K562 (cell line): ENCODE results near the gene ASB6. TPM values are rescaled to one million over a fixed set of nuclear protein-coding genes. Genes with fewer than 3 reads are reported as not detected.
A peak's percentile ranks its signal among the peaks of the same experiment; 100 is the strongest.

ENCODE experiments used
- CREBBP ChIP-seq: IDR thresholded peaks from one replicate; pipeline ENCODE4 v1.6.1; 2012; ENCODE audit warnings: low read depth, mild to moderate bottlenecking, control low read depth, inconsistent platforms, low read length
- E2F6 ChIP-seq, 2 experiments: IDR thresholded peaks; 2 replicates each; pipeline ENCODE4 v1.6.1; 2011; ENCODE audit warnings: borderline replicate concordance in 1 of 2, control low read depth in 1 of 2, low read depth in 1 of 2, low read length in 1 of 2, mild to moderate bottlenecking in 1 of 2, mixed read lengths in 1 of 2, moderate library complexity in 1 of 2; ENCODE audit not compliant: insufficient read depth in 1 of 2, insufficient read length in 1 of 2, poor library complexity in 1 of 2, severe bottlenecking in 1 of 2; ENCODE audit errors: extremely low read depth in 1 of 2
- EGR1 ChIP-seq: fragments of 450-650 bp; conservative IDR thresholded peaks from 2 replicates; pipeline ENCODE4 v1.6.1; 2017; ENCODE audit warnings: mild to moderate bottlenecking
- FOXJ3 ChIP-seq: sonication (generic); formaldehyde crosslinking; IDR thresholded peaks from 2 replicates; pipeline ENCODE4 v1.4.0; 2020; ENCODE audit warnings: mild to moderate bottlenecking, missing genetic modification reagents
- FOXM1 ChIP-seq, 2 experiments: fragments of 450-650 bp in 1 of 2; sonication (generic) in 1 of 2; formaldehyde crosslinking in 1 of 2; IDR thresholded peaks; 2 replicates each; pipeline versions ENCODE4 v1.6.1 to v1.9.0; 2017 to 2022; ENCODE audit warnings: low read depth in 2 of 2, mild to moderate bottlenecking in 2 of 2, missing genetic modification reagents in 1 of 2, moderate library complexity in 1 of 2
- HMG20A ChIP-seq: fragments of 450-650 bp; formaldehyde crosslinking; conservative IDR thresholded peaks from 2 replicates; pipeline ENCODE4 v1.4.0; 2020; ENCODE audit warnings: mild to moderate bottlenecking, mixed read lengths
- HNRNPUL1 ChIP-seq: fragments of 200-400 bp; formaldehyde crosslinking; IDR thresholded peaks from 2 replicates; pipeline ENCODE4 v1.6.1; 2017; ENCODE audit warnings: low read length
- KLF6 ChIP-seq: fragments of 250-450 bp; sonication (Bioruptor Pico); IDR thresholded peaks from 2 replicates; pipeline ENCODE4 v1.4.0; 2020; ENCODE audit warnings: mild to moderate bottlenecking, moderate library complexity, borderline replicate concordance
- LCOR ChIP-seq: sonication (generic); formaldehyde crosslinking; IDR thresholded peaks from 2 replicates; pipeline ENCODE4 v1.8.0; 2022; ENCODE audit warnings: mild to moderate bottlenecking, missing genetic modification reagents
- MAZ ChIP-seq, 2 experiments: fragments of 450-650 bp in 1 of 2; sonication (generic) in 1 of 2; formaldehyde crosslinking; IDR thresholded peaks in 1 of 2; conservative IDR thresholded peaks in 1 of 2; 2 replicates each; pipeline versions ENCODE4 v1.4.0 to v1.5.0; 2020; ENCODE audit warnings: mild to moderate bottlenecking in 1 of 2, missing genetic modification reagents in 1 of 2
- NCOA2 ChIP-seq, 2 experiments: fragments of 450-650 bp; IDR thresholded peaks; 2 replicates each; pipeline ENCODE4 v1.6.1; 2018; ENCODE audit warnings: mild to moderate bottlenecking in 2 of 2, moderate library complexity in 1 of 2; ENCODE audit not compliant: partially characterized antibody in 2 of 2
- POLR2AphosphoS2 ChIP-seq: IDR thresholded peaks from 2 replicates; pipeline ENCODE4 v1.6.1; 2012; ENCODE audit warnings: low read length, improper control_type of control experiment
- RNF2 ChIP-seq: sonication (generic); IDR thresholded peaks from 2 replicates; pipeline ENCODE4 v1.6.1; 2016
- SAFB ChIP-seq: fragments of 200-400 bp; formaldehyde crosslinking; IDR thresholded peaks from 2 replicates; pipeline ENCODE4 v1.6.1; 2017; ENCODE audit warnings: low read depth, low read length, borderline replicate concordance
- SMARCB1 ChIP-seq: IDR thresholded peaks from 2 replicates; pipeline ENCODE4 v1.6.1; 2011; ENCODE audit warnings: improper control_type of control experiment, low read depth; ENCODE audit not compliant: insufficient read length
- STAT5B ChIP-seq: fragments of 250-450 bp; sonication (Bioruptor Pico); IDR thresholded peaks from 2 replicates; pipeline ENCODE4 v1.8.0; 2021; ENCODE audit warnings: mild to moderate bottlenecking, inconsistent platforms
- THAP7 ChIP-seq: fragments of 250-450 bp; sonication (Bioruptor Pico); IDR thresholded peaks from 2 replicates; pipeline ENCODE4 v1.5.0; 2021
- ZBTB8A ChIP-seq: fragments of 450-650 bp; IDR thresholded peaks from 2 replicates; pipeline ENCODE4 v1.6.1; 2018; ENCODE audit warnings: mild to moderate bottlenecking, moderate library complexity; ENCODE audit not compliant: partially characterized antibody
- ZKSCAN3 ChIP-seq: fragments of 250-450 bp; sonication (Bioruptor Pico); IDR thresholded peaks from 2 replicates; pipeline ENCODE4 v1.4.0; 2020
- ZNF583 ChIP-seq: fragments of 250-450 bp; sonication (Bioruptor Pico); IDR thresholded peaks from 2 replicates; pipeline ENCODE4 v1.4.0; 2020
- ZNF696 ChIP-seq: fragments of 250-450 bp; sonication (Bioruptor Pico); conservative IDR thresholded peaks from 2 replicates; pipeline ENCODE4 v1.4.0; 2020; ENCODE audit warnings: mild to moderate bottlenecking, moderate library complexity
- ZNF76 ChIP-seq: fragments of 250-450 bp; sonication (Bioruptor Pico); IDR thresholded peaks from 2 replicates; pipeline ENCODE4 v1.4.0; 2020; ENCODE audit warnings: mild to moderate bottlenecking, moderate library complexity, borderline replicate concordance
- polyA plus RNA-seq, 8 experiments: library from polyadenylated mRNA; depleted of rRNA in 4 of 8; stranded (reverse) in 5 of 8; unstranded in 3 of 8; fragments of >200 nt; fragmentation: Nextera tagmentation in 2 of 8; fragmentation: Illumina TruSeq in 1 of 8; extraction: Ambion mirVana in 2 of 8; extraction: Trizol in 1 of 8; gene quantifications; 2 replicates each; pipeline versions ENCODE4 v1.2.1 to v1.2.3, GENCODE V29; 2011 to 2014; ENCODE audit warnings: inconsistent platforms in 1 of 8, missing spikeins in 1 of 8
- total RNA-seq, 7 experiments: library from RNA; depleted of rRNA in 6 of 7; stranded (reverse); fragments of >200 nt in 6 of 7; fragmentation: Illumina TruSeq in 2 of 7; extraction: Trizol in 2 of 7; gene quantifications; 2 replicates each; pipeline versions ENCODE4 v1.2.1 to v1.2.3, GENCODE V29; 2011 to 2021; ENCODE audit warnings: low replicate concordance in 1 of 7
- TF ChIP-seq, protein P1 (sequence below): IDR thresholded peaks from 2 replicates; pipeline ENCODE4 v1.6.1; 2011; ENCODE audit not compliant: insufficient read length; ENCODE audit errors: extremely low read depth

ASB6 gene
- total and polyA plus RNA-seq, 9 of the 15 experiments (the other 6 are each of a cell fraction or from before 2014, with no cell fraction given), result 0.92 to 17.8 (median 11.3) TPM

DNA sequence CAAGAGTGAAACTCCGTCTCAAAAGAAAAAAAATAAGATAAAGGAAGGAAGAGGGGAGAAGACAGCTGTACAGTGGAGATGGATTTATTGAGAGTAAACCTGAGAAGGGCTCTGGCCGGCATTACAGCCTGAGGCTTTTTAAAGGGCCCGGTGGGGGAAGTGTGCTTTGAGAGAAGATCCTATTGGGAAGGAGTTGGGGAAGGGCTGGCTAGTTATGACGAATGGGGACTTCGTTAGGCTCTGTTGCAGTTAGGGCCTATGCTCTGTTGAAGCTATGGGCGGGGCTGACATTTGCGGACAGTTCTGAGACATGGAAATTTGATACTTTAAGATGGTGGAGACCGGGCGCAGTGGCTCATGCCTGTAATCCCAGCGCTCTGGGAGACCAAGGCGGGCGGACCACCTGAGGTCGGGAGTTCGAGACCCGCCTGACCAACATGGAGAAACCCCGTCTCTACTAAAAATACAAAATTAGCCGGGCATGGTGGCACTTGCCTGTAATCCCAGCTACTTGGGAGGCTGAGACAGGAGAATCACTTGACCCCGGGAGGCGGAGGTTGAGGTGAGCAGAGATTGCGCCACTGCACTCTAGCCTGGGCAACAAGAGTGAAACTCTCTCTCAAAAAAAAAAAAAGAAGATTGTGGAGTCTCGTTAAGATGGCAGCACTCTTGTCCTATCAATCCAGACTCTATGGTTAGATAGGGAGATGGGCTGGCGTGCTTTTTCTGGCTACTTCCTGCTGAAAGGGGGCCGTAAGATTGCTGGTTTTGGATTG is 54.3 kb downstream of the ASB6 start (continued):
- TF ChIP-seq E2F6 (IDR thresholded peaks at IDR 0.05; ENCODE audit: borderline replicate concordance in 1 of 2, extremely low read depth in 1 of 2, insufficient read depth in 1 of 2, insufficient read length in 1 of 2, low read depth in 1 of 2, low read length in 1 of 2, poor library complexity in 1 of 2, severe bottlenecking in 1 of 2), result peak in 1 of 2 experiments; percentile 19
- TF ChIP-seq POLR2AphosphoS2, result no peak
- no peak for TF ChIP-seq ZNF696 (CRISPR knock-in tag)
- TF ChIP-seq EGR1, result no peak
- peak; percentile 65; the same call in 1 of the 2 replicates for TF ChIP-seq ZNF76 (CRISPR knock-in tag)
- TF ChIP-seq HNRNPUL1, result no peak
- no peak for TF ChIP-seq FOXJ3 (CRISPR knock-in tag)
- TF ChIP-seq, protein P1, sequence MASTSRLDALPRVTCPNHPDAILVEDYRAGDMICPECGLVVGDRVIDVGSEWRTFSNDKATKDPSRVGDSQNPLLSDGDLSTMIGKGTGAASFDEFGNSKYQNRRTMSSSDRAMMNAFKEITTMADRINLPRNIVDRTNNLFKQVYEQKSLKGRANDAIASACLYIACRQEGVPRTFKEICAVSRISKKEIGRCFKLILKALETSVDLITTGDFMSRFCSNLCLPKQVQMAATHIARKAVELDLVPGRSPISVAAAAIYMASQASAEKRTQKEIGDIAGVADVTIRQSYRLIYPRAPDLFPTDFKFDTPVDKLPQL, result no peak
- peak; percentile 23; the same call in 1 of the 2 replicates for TF ChIP-seq FOXM1 (IDR thresholded peaks at IDR 0.05; ENCODE audit: low read depth)
- no peak for TF ChIP-seq FOXM1 (CRISPR knock-in tag; IDR thresholded peaks at IDR 0.05; ENCODE audit: low read depth)
- TF ChIP-seq ZKSCAN3 (CRISPR knock-in tag), result no peak
- TF ChIP-seq THAP7 (CRISPR knock-in tag), result 0 out of 2 replicates have a peak, but pooled peaks have one; percentile 32
- peak; percentile 73 for TF ChIP-seq KLF6
- no peak for TF ChIP-seq STAT5B (CRISPR knock-in tag)
- TF ChIP-seq SMARCB1, result no peak
- TF ChIP-seq NCOA2 (IDR thresholded peaks at IDR 0.05; ENCODE audit: partially characterized antibody in 2 of 2), result no peak
- no peak for TF ChIP-seq ZBTB8A
- peak; percentile 56; the same call in 1 of the 2 replicates for TF ChIP-seq ZNF583 (CRISPR knock-in tag)
- no peak for TF ChIP-seq SAFB
- TF ChIP-seq CREBBP, result no peak
- no peak for TF ChIP-seq LCOR
- no peak for TF ChIP-seq RNF2
- TF ChIP-seq MAZ (CRISPR knock-in tag; conservative IDR thresholded peaks at IDR 0.05 in 1 of 2, IDR thresholded peaks at IDR 0.05 in 1 of 2), result no peak; a peak in 1 of 4 replicates
- TF ChIP-seq HMG20A (CRISPR knock-in tag), result no peak
